Neutrophil (primary cell): ENCODE data around the gene NR3C1.

Source experiments
- H3K27ac ChIP-seq: fragments of 200-600 bp; sonication (generic); 2 replicates; pipeline ENCODE4 v1.5.1; 2016; ENCODE audit warnings: mild to moderate bottlenecking, moderate library complexity
- H3K27me3 ChIP-seq: fragments of 200-600 bp; sonication (generic); 2 replicates; pipeline ENCODE4 v1.6.0; 2016; ENCODE audit warnings: mild to moderate bottlenecking
- H3K36me3 ChIP-seq: fragments of 200-600 bp; sonication (generic); 2 replicates; pipeline ENCODE4 v1.5.1; 2017
- H3K4me1 ChIP-seq, 2 experiments: fragments of 200-600 bp in 1 of 2; sonication (generic) in 1 of 2; 1 replicate in 1 of 2; 2 replicates in 1 of 2; pipeline versions ENCODE4 v1.5.1 to v1.6.1; 2013 to 2016; ENCODE audit warnings: low read depth in 1 of 2, low read length in 1 of 2, mild to moderate bottlenecking in 1 of 2, moderate library complexity in 1 of 2; ENCODE audit not compliant: control insufficient read depth in 1 of 2, insufficient read depth in 1 of 2
- H3K4me3 ChIP-seq, 2 experiments: fragments of 200-600 bp in 1 of 2; sonication (generic) in 1 of 2; 1 replicate in 1 of 2; 2 replicates in 1 of 2; pipeline ENCODE4 v1.5.1; 2013 to 2016; ENCODE audit warnings: low read depth in 1 of 2, low read length in 1 of 2, mild to moderate bottlenecking in 1 of 2, moderate library complexity in 1 of 2
- H3K9me3 ChIP-seq: fragments of 200-600 bp; sonication (generic); 2 replicates; pipeline ENCODE4 v1.5.1; 2016
- CTCF ChIP-seq: fragments of 200-600 bp; sonication (generic); IDR thresholded peaks from 2 replicates; pipeline ENCODE4 v1.5.1; 2016; ENCODE audit warnings: antibody characterized with exemption

The NR3C1 gene

GRCh38 chr5:143350341-143350740 is 53.1 kb downstream of the NR3C1 start:
- Histone ChIP-seq H3K4me1 (peaks cover 55 to 74% of the 10 kb centered on the region in 2 experiments), H3K4me3 (no peak overlapping the region), H3K36me3 (no peaks in the 10 kb centered on the region), H3K9me3 (no peaks in the 10 kb centered on the region), H3K27me3 (no peaks in the 10 kb centered on the region), H3K27ac (peak overlapping the region; percentile 76)
- no peak for TF ChIP-seq CTCF

- no peak for TF ChIP-seq CTCF
- peak overlapping the region; percentile 76 for H3K27ac ChIP-seq
- no peaks in the 10 kb centered on the region for H3K36me3 ChIP-seq
- no peaks in the 10 kb centered on the region for H3K27me3 ChIP-seq
- no peaks in the 10 kb centered on the region for H3K9me3 ChIP-seq
- no peak overlapping the region for H3K4me3 ChIP-seq
- H3K4me1 ChIP-seq, result peaks cover 55 to 78% of the 10 kb centered on the region in 2 experiments
Measured at GRCh38 chr5:143349177-143349576, 54.3 kb downstream of the NR3C1 start.

- Histone ChIP-seq H3K27me3 (no peaks in the 10 kb centered on the region), H3K27ac (peak overlapping the region; percentile 76), H3K4me3 (no peak overlapping the region), H3K9me3 (no peaks in the 10 kb centered on the region), H3K4me1 (peaks cover 55 to 77% of the 10 kb centered on the region in 2 experiments), H3K36me3 (no peaks in the 10 kb centered on the region)
- TF ChIP-seq CTCF, result no peak
Measured at GRCh38 chr5:143347698-143348344, 55.7 kb downstream of the NR3C1 start.

GRCh38 chr5:143347046-143347445 is 56.4 kb downstream of the NR3C1 start:
- H3K4me3 ChIP-seq, result no peak overlapping the region
- H3K27ac ChIP-seq, result peak overlapping the region; percentile 76
- no peaks in the 10 kb centered on the region for H3K27me3 ChIP-seq
- H3K4me1 ChIP-seq, result peaks cover 53 to 71% of the 10 kb centered on the region in 2 experiments
- no peak for TF ChIP-seq CTCF
- H3K9me3 ChIP-seq, result no peaks in the 10 kb centered on the region
- H3K36me3 ChIP-seq, result no peaks in the 10 kb centered on the region

- Histone ChIP-seq H3K27ac (peak overlapping the region; percentile 76), H3K4me3 (no peak overlapping the region), H3K4me1 (peaks cover 43 to 59% of the 10 kb centered on the region in 2 experiments), H3K36me3 (no peaks in the 10 kb centered on the region), H3K9me3 (no peaks in the 10 kb centered on the region), H3K27me3 (no peaks in the 10 kb centered on the region)
- no peak for TF ChIP-seq CTCF
Measured at GRCh38 chr5:143345671-143346440, 57.6 kb downstream of the NR3C1 start.
